MM.1S (cell line): Measurements from ENCODE around the gene DDX10.

Experiments
- EZH2 ChIP-seq: fragments of 300-600 bp; sonication (generic); optimal IDR thresholded peaks from 2 replicates; pipeline ENCODE3; 2017; ENCODE audit warnings: low read depth, mild to moderate bottlenecking, antibody characterized with exemption, low read length, mixed read lengths
- EZH2phosphoT487 ChIP-seq: fragments of 300-600 bp; sonication (generic); IDR thresholded peaks from 2 replicates; pipeline ENCODE4 v1.6.1; 2018; ENCODE audit warnings: antibody characterized with exemption, low read length
- TF ChIP-seq, protein P1 (sequence below): fragments of 300-600 bp; sonication (generic); IDR thresholded peaks from 2 replicates; pipeline ENCODE4 v1.5.1; 2016; ENCODE audit warnings: antibody characterized with exemption, low read length, mixed read lengths

- TF ChIP-seq, protein P1, sequence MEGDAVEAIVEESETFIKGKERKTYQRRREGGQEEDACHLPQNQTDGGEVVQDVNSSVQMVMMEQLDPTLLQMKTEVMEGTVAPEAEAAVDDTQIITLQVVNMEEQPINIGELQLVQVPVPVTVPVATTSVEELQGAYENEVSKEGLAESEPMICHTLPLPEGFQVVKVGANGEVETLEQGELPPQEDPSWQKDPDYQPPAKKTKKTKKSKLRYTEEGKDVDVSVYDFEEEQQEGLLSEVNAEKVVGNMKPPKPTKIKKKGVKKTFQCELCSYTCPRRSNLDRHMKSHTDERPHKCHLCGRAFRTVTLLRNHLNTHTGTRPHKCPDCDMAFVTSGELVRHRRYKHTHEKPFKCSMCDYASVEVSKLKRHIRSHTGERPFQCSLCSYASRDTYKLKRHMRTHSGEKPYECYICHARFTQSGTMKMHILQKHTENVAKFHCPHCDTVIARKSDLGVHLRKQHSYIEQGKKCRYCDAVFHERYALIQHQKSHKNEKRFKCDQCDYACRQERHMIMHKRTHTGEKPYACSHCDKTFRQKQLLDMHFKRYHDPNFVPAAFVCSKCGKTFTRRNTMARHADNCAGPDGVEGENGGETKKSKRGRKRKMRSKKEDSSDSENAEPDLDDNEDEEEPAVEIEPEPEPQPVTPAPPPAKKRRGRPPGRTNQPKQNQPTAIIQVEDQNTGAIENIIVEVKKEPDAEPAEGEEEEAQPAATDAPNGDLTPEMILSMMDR: no peak
- TF ChIP-seq EZH2 (no peak), EZH2phosphoT487 (no peak)
Observed at GRCh38 chr11:108685419-108686130, 20.7 kb downstream of the DDX10 start.
